HepG2 (cell line): Measurements from ENCODE around the gene ADGRG6. TPM values are rescaled to one million over a fixed set of nuclear protein-coding genes. Genes with fewer than 3 reads are reported as not detected.

Experiments used
- ASH2L ChIP-seq: fragments of 300-600, 200-600 bp; sonication (generic); IDR thresholded peaks from 2 replicates; pipeline ENCODE4 v1.7.0; 2017; ENCODE audit warnings: low read depth, mild to moderate bottlenecking, moderate library complexity, mixed read lengths, low read length; ENCODE audit not compliant: insufficient read length
- CCDC6 ChIP-seq: sonication (generic); formaldehyde crosslinking; IDR thresholded peaks from 2 replicates; pipeline ENCODE4 v1.8.1; 2022; ENCODE audit warnings: mild to moderate bottlenecking, missing genetic modification reagents, moderate library complexity
- CEBPZ ChIP-seq: IDR thresholded peaks from 2 replicates; pipeline ENCODE4 v1.6.1; 2012; ENCODE audit warnings: low read length, improper control_type of control experiment
- EHMT2 ChIP-seq: fragments of 200-600 bp; sonication (generic); IDR thresholded peaks from 2 replicates; pipeline ENCODE4 v1.7.0; 2017; ENCODE audit warnings: antibody characterized with exemption, low read depth, low read length, borderline replicate concordance
- JUND ChIP-seq: sonication (generic); formaldehyde crosslinking; IDR thresholded peaks from 2 replicates; pipeline ENCODE4 v1.8.0; 2022; ENCODE audit warnings: mild to moderate bottlenecking, missing genetic modification reagents
- KDM1A ChIP-seq: IDR thresholded peaks from 2 replicates; pipeline ENCODE4 v1.6.1; 2016; ENCODE audit warnings: missing compliant biosample characterization
- KDM6A ChIP-seq: IDR thresholded peaks from 2 replicates; pipeline ENCODE4 v1.6.1; 2016; ENCODE audit warnings: low read depth
- KLF9 ChIP-seq: IDR thresholded peaks from 2 replicates; pipeline ENCODE4 v1.6.1; 2016; ENCODE audit warnings: low read depth
- SIX4 ChIP-seq: sonication (generic); formaldehyde crosslinking; IDR thresholded peaks from 2 replicates; pipeline ENCODE4 v1.4.0; 2020; ENCODE audit warnings: missing genetic modification reagents
- SSRP1 ChIP-seq: IDR thresholded peaks from 2 replicates; pipeline ENCODE4 v1.6.1; 2016; ENCODE audit warnings: control low read depth
- TRIM24 ChIP-seq: sonication (generic); formaldehyde crosslinking; IDR thresholded peaks from 2 replicates; pipeline ENCODE4 v1.8.0; 2022; ENCODE audit warnings: mild to moderate bottlenecking, missing genetic modification reagents
- ZNF124 ChIP-seq: sonication (generic); formaldehyde crosslinking; IDR thresholded peaks from 2 replicates; pipeline ENCODE4 v1.4.0; 2020; ENCODE audit warnings: missing genetic modification reagents
- ZNF354B ChIP-seq: sonication (generic); formaldehyde crosslinking; IDR thresholded peaks from 2 replicates; pipeline ENCODE4 v1.8.0; 2022; ENCODE audit warnings: mild to moderate bottlenecking, missing genetic modification reagents
- ZNF598 ChIP-seq: sonication (generic); formaldehyde crosslinking; IDR thresholded peaks from 2 replicates; pipeline ENCODE4 v1.5.1; 2020; ENCODE audit warnings: mild to moderate bottlenecking, missing genetic modification reagents, borderline replicate concordance
- ZNF709 ChIP-seq: sonication (generic); formaldehyde crosslinking; IDR thresholded peaks from 2 replicates; pipeline ENCODE4 v1.5.0; 2020; ENCODE audit warnings: mild to moderate bottlenecking, missing genetic modification reagents
- ZNF772 ChIP-seq: sonication (generic); formaldehyde crosslinking; IDR thresholded peaks from 2 replicates; pipeline ENCODE4 v1.5.0; 2020; ENCODE audit warnings: mild to moderate bottlenecking, missing genetic modification reagents
- ZSCAN12 ChIP-seq: sonication (generic); formaldehyde crosslinking; IDR thresholded peaks from 2 replicates; pipeline ENCODE4 v1.9.0; 2021; ENCODE audit warnings: mild to moderate bottlenecking, missing genetic modification reagents
- polyA plus RNA-seq, 8 experiments: library from polyadenylated mRNA; depleted of rRNA in 3 of 8; stranded (reverse) in 7 of 8; unstranded in 1 of 8; fragments of >200 nt; fragmentation: Illumina TruSeq in 4 of 8; extraction: Trizol in 4 of 8; gene quantifications; 2 replicates each; pipeline versions ENCODE4 v1.2.1 to v1.2.3, GENCODE V29; 2011 to 2016; ENCODE audit warnings: low read depth in 4 of 8, missing spikeins in 1 of 8, mixed read lengths in 1 of 8; ENCODE audit not compliant: insufficient read depth in 1 of 8
- total RNA-seq, 5 experiments: library from RNA; depleted of rRNA; stranded (reverse); fragments of >200 nt; fragmentation: Illumina TruSeq; extraction: Trizol; gene quantifications; 2 replicates each; pipeline ENCODE4 v1.2.3, GENCODE V29; 2016; ENCODE audit warnings: low read depth in 1 of 5
- TF ChIP-seq, protein P1 (sequence below): sonication (generic); formaldehyde crosslinking; IDR thresholded peaks from 2 replicates; pipeline ENCODE4 v1.5.0; 2020; ENCODE audit warnings: missing genetic modification reagents
- TF ChIP-seq, protein P2 (sequence below), 2 experiments: sonication (generic) in 1 of 2; formaldehyde crosslinking in 1 of 2; IDR thresholded peaks; 2 replicates each; pipeline versions ENCODE4 v1.4.0 to v1.6.1; 2016 to 2020; ENCODE audit warnings: borderline replicate concordance in 1 of 2, low read depth in 1 of 2, mild to moderate bottlenecking in 1 of 2, missing genetic modification reagents in 1 of 2

Gene ADGRG6
- total and polyA plus RNA-seq, 2 of the 13 experiments (the other 11 are each of a cell fraction or from before 2014, with no cell fraction given): 129 to 249 TPM

- TF ChIP-seq SIX4 (peak; percentile 37; the same call in 1 of the 2 replicates), KDM1A (CRISPR knock-in tag) (0 out of 2 replicates have a peak, but pooled peaks have one; percentile 12), ZNF354B (CRISPR knock-in tag) (no peak), KDM6A (CRISPR knock-in tag) (peak; percentile 41; the same call in 1 of the 2 replicates), CEBPZ (no peak), KLF9 (no peak), EHMT2 (peak; percentile 92), CCDC6 (CRISPR knock-in tag) (no peak), ZNF598 (CRISPR knock-in tag) (no peak), JUND (CRISPR knock-in tag) (0 out of 2 replicates have a peak, but pooled peaks have one; percentile 43), TRIM24 (0 out of 2 replicates have a peak, but pooled peaks have one; percentile 28), ZNF124 (CRISPR knock-in tag) (no peak; the same call in 1 of the 2 replicates), SSRP1 (peak; percentile 32; the same call in 1 of the 2 replicates), ASH2L (peak; percentile 88), ZNF709 (CRISPR knock-in tag) (no peak), ZSCAN12 (CRISPR knock-in tag) (no peak; the same call in 1 of the 2 replicates), ZNF772 (CRISPR knock-in tag) (no peak)
- TF ChIP-seq, protein P1, sequence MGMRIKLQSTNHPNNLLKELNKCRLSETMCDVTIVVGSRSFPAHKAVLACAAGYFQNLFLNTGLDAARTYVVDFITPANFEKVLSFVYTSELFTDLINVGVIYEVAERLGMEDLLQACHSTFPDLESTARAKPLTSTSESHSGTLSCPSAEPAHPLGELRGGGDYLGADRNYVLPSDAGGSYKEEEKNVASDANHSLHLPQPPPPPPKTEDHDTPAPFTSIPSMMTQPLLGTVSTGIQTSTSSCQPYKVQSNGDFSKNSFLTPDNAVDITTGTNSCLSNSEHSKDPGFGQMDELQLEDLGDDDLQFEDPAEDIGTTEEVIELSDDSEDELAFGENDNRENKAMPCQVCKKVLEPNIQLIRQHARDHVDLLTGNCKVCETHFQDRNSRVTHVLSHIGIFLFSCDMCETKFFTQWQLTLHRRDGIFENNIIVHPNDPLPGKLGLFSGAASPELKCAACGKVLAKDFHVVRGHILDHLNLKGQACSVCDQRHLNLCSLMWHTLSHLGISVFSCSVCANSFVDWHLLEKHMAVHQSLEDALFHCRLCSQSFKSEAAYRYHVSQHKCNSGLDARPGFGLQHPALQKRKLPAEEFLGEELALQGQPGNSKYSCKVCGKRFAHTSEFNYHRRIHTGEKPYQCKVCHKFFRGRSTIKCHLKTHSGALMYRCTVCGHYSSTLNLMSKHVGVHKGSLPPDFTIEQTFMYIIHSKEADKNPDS (CRISPR knock-in tag): 0 out of 2 replicates have a peak, but pooled peaks have one; percentile 52
- TF ChIP-seq, protein P2, sequence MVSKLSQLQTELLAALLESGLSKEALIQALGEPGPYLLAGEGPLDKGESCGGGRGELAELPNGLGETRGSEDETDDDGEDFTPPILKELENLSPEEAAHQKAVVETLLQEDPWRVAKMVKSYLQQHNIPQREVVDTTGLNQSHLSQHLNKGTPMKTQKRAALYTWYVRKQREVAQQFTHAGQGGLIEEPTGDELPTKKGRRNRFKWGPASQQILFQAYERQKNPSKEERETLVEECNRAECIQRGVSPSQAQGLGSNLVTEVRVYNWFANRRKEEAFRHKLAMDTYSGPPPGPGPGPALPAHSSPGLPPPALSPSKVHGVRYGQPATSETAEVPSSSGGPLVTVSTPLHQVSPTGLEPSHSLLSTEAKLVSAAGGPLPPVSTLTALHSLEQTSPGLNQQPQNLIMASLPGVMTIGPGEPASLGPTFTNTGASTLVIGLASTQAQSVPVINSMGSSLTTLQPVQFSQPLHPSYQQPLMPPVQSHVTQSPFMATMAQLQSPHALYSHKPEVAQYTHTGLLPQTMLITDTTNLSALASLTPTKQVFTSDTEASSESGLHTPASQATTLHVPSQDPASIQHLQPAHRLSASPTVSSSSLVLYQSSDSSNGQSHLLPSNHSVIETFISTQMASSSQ (IDR thresholded peaks at IDR 0.05; ENCODE audit: low read depth): peak; percentile 26; the same call in 1 of the 2 replicates
- TF ChIP-seq, protein P2 (CRISPR knock-in tag; IDR thresholded peaks at IDR 0.05; ENCODE audit: borderline replicate concordance): 0 out of 2 replicates have a peak, but pooled peaks have one; percentile 21
Observed at GRCh38 chr6:142285235-142286087, 16.3 kb upstream of the ADGRG6 start (continued).
